Lung (tissue), 12 donors: ENCODE data around the gene PLP2. TPM values are rescaled to one million over a fixed set of nuclear protein-coding genes. Genes with fewer than 3 reads are reported as not detected.

Experiments used
- ATAC-seq: fragments of 200-7000 bp; cut with Tn5 transposase; one replicate; pipeline ENCODE4 v1.9.1; 2020; ENCODE audit warnings: moderate number of reproducible peaks; ENCODE audit not compliant: insufficient read depth, low FRiP score
- DNase-seq, 3 donors: peaks; one replicate each; pipeline ENCODE4 v3.0.0-alpha.2; 2013 to 2017
- H3K27ac ChIP-seq, 2 donors: one replicate each; pipeline ENCODE4 v1.5.1; 2013; ENCODE audit warnings: mild to moderate bottlenecking in 2 of 2, moderate library complexity in 2 of 2, control low read depth in 1 of 2, inconsistent platforms in 1 of 2, low read depth in 1 of 2, low read length in 1 of 2
- H3K27me3 ChIP-seq, 3 donors: one replicate each; pipeline ENCODE4 v1.5.1; 2013; ENCODE audit warnings: low read length in 2 of 3; ENCODE audit not compliant: control insufficient read depth in 3 of 3, insufficient read depth in 3 of 3
- H3K36me3 ChIP-seq, 4 donors: one replicate each; pipeline ENCODE4 v1.5.1; 2013; ENCODE audit warnings: low read length in 4 of 4, mild to moderate bottlenecking in 1 of 4, moderate library complexity in 1 of 4; ENCODE audit not compliant: control insufficient read depth in 4 of 4, insufficient read depth in 4 of 4
- H3K4me1 ChIP-seq, 5 donors: one replicate each; pipeline ENCODE4 v1.5.1; 2013; ENCODE audit warnings: low read length in 5 of 5, mild to moderate bottlenecking in 2 of 5, moderate library complexity in 1 of 5; ENCODE audit not compliant: control insufficient read depth in 5 of 5, insufficient read depth in 5 of 5
- H3K4me3 ChIP-seq: one replicate; pipeline ENCODE4 v1.5.1; 2013; ENCODE audit warnings: mild to moderate bottlenecking, control low read depth, moderate library complexity
- H3K9ac ChIP-seq, 2 donors: one replicate each; pipeline ENCODE4 v1.5.1; 2013; ENCODE audit warnings: low read length in 2 of 2, control low read depth in 1 of 2; ENCODE audit not compliant: insufficient read depth in 1 of 2
- H3K9me3 ChIP-seq, 4 donors: one replicate each; pipeline ENCODE4 v1.5.1; 2013; ENCODE audit warnings: low read length in 3 of 4, mild to moderate bottlenecking in 1 of 4, moderate library complexity in 1 of 4; ENCODE audit not compliant: control insufficient read depth in 4 of 4, insufficient read depth in 3 of 4
- WGBS, 2 donors: extraction: QIAGEN DNeasy Blood & Tissue Kit; methylation state at CpG; one replicate each; pipeline ENCODE4 v1.1.7; 2013; 5-methylcytosine and 5-hydroxymethylcytosine counted together
- polyA plus RNA-seq, 2 donors: library from polyadenylated mRNA; stranded (reverse); fragments of 200-250 nt; gene quantifications; one replicate each; pipeline ENCODE4 v1.2.1, GENCODE V29; 2013
- total RNA-seq, 2 donors: library from RNA; depleted of rRNA in 1 of 2; stranded (reverse); fragments of >200 nt in 1 of 2; gene quantifications; one replicate each; pipeline ENCODE4 v1.2.1, GENCODE V29; 2014 to 2021
- TF ChIP-seq, protein P1 (sequence below): IDR thresholded peaks from 2 replicates; pipeline ENCODE4 v1.5.1; 2012; ENCODE audit warnings: mild to moderate bottlenecking; ENCODE audit errors: control extremely low read depth, extremely low read depth
- donor health status: control.
- donor health status: control.
- donor health status: Bipolar disorder and iron deficiency.
- donor health status: healthy.
- donor health status: DM: yes; HTN: yes; CAD: no.

PLP2 gene
- total and polyA plus RNA-seq, 4 donors = 8.9 to 222 (median 159) TPM

- Histone ChIP-seq H3K9ac (no peak overlapping the region), H3K4me3 (no peak overlapping the region), H3K9me3 (peaks cover 0 to 2% (median 0%) of the 10 kb centered on the region in 4 donors), H3K4me1 (peaks cover 0 to 6% (median 0%) of the 10 kb centered on the region in 5 donors), H3K27me3 (no peaks in the 10 kb centered on the region), H3K36me3 (no peaks in the 10 kb centered on the region), H3K27ac (no peak overlapping the region)
- DNase-seq (no peak), ATAC-seq (no peak)
- WGBS, 2 donors = 69 to 79% methylated on average over 8 of the region's 8 CpGs
- TF ChIP-seq, protein P1, sequence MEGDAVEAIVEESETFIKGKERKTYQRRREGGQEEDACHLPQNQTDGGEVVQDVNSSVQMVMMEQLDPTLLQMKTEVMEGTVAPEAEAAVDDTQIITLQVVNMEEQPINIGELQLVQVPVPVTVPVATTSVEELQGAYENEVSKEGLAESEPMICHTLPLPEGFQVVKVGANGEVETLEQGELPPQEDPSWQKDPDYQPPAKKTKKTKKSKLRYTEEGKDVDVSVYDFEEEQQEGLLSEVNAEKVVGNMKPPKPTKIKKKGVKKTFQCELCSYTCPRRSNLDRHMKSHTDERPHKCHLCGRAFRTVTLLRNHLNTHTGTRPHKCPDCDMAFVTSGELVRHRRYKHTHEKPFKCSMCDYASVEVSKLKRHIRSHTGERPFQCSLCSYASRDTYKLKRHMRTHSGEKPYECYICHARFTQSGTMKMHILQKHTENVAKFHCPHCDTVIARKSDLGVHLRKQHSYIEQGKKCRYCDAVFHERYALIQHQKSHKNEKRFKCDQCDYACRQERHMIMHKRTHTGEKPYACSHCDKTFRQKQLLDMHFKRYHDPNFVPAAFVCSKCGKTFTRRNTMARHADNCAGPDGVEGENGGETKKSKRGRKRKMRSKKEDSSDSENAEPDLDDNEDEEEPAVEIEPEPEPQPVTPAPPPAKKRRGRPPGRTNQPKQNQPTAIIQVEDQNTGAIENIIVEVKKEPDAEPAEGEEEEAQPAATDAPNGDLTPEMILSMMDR = no peak
These were observed 16.9 kb downstream of the PLP2 start for GRCh38 chrX:49188468-49189076.

DNA sequence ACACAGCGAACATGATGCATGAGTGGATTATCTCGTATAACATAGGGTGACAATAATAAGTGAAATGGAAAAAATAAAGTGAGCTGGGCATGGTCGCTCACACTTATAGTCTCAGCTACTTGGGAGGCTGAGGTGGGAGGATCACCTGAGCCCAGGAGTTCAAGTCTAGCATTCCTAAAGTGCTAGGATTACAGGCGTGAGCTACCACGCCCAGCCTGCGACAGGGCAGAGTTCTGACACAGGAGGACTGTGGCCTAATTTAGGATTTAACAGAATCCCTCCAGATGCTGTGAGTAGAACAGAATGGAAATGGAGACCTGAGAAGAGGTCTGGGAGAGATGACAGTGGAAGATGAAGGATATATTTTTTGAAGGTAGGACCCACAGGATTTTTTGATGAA, 17.9 kb downstream of the PLP2 start:
- Histone ChIP-seq H3K9ac (no peak overlapping the region), H3K36me3 (no peaks in the 10 kb centered on the region), H3K9me3 (peaks cover 0 to 2% (median 0%) of the 10 kb centered on the region in 4 donors), H3K4me1 (peaks cover 0 to 6% (median 0%) of the 10 kb centered on the region in 5 donors), H3K27ac (peak overlapping the region; percentile 41 to 91), H3K4me3 (no peak overlapping the region), H3K27me3 (no peaks in the 10 kb centered on the region)
- ATAC-seq (no peak), DNase-seq (no peak)
- TF ChIP-seq, protein P1 = no peak
- WGBS, 2 donors = 69 to 75% methylated on average over 6 of the region's 6 CpGs

- Histone ChIP-seq H3K27ac (peak overlapping the region; percentile 91 to 93), H3K4me3 (peak overlapping the region; percentile 63), H3K27me3 (no peaks in the 10 kb centered on the region), H3K9me3 (peaks cover 0 to 2% (median 0%) of the 10 kb centered on the region in 4 donors), H3K36me3 (no peaks in the 10 kb centered on the region), H3K4me1 (peaks cover 0 to 6% (median 0%) of the 10 kb centered on the region in 5 donors), H3K9ac (peak overlapping the region; percentile 25 to 65)
- 0 to 41% methylated on average over 29 to 32 of the region's 32 CpGs for WGBS, 2 donors
- TF ChIP-seq, protein P1 = no peak
- peak; percentile 95 to 99 (median 98) for DNase-seq
- peak; percentile 86 for ATAC-seq
These were observed 19.3 kb downstream of the PLP2 start for GRCh38 chrX:49190821-49191573.
